Kidney (tissue), 14 donors: ENCODE data around the gene C19orf47. TPM values are rescaled to one million over a fixed set of nuclear protein-coding genes. Genes with fewer than 3 reads are reported as not detected.

ENCODE experiments used
- DNase-seq, 5 donors: peaks; one replicate each; pipeline ENCODE4 v3.0.0-alpha.2; 2013 to 2020
- FAIRE-seq: peaks from 2 replicates; lab custom pipeline; 2012; peaks lifted over from hg19 to GRCh38; lab: Jason Lieb, UNC
- H3K27ac ChIP-seq, 2 donors: one replicate each; pipeline ENCODE4 v1.7.0; 2013; ENCODE audit warnings: low read depth in 2 of 2, low read length in 2 of 2, inconsistent platforms in 1 of 2
- H3K27me3 ChIP-seq: one replicate; pipeline ENCODE4 v1.7.1; 2013; ENCODE audit warnings: low read length, inconsistent platforms; ENCODE audit not compliant: control insufficient read depth, insufficient read depth
- H3K36me3 ChIP-seq, 3 donors: one replicate each; pipeline versions ENCODE4 v1.7.0 to v1.7.1; 2013; ENCODE audit warnings: low read length in 3 of 3, control low read depth in 1 of 3, inconsistent platforms in 1 of 3; ENCODE audit not compliant: insufficient read depth in 3 of 3, control insufficient read depth in 2 of 3
- H3K4me1 ChIP-seq, 3 donors: one replicate each; pipeline versions ENCODE4 v1.7.0 to v1.7.1; 2013; ENCODE audit warnings: low read length in 3 of 3, inconsistent platforms in 1 of 3, low read depth in 1 of 3; ENCODE audit not compliant: control insufficient read depth in 2 of 3, insufficient read depth in 2 of 3
- H3K4me3 ChIP-seq, 3 donors: one replicate each; pipeline versions ENCODE4 v1.7.0 to v1.8.1; 2013; ENCODE audit warnings: low read length in 3 of 3, control low read depth in 1 of 3, inconsistent platforms in 1 of 3
- H3K9ac ChIP-seq, 3 donors: one replicate each; pipeline versions ENCODE4 v1.7.0 to v1.7.1; 2013; ENCODE audit warnings: low read length in 3 of 3, control low read depth in 1 of 3, inconsistent platforms in 1 of 3
- H3K9me3 ChIP-seq, 3 donors: one replicate each; pipeline versions ENCODE4 v1.7.0 to v1.7.1; 2013; ENCODE audit warnings: low read length in 3 of 3, control low read depth in 1 of 3, inconsistent platforms in 1 of 3; ENCODE audit not compliant: control insufficient read depth in 2 of 3, insufficient read depth in 1 of 3
- intact Hi-C: fragments of 100-400 bp; cut with DNase I; formaldehyde crosslinking; loops from one replicate; pipeline ENCODE4 v1.11.1; 2022
- polyA plus RNA-seq: library from polyadenylated mRNA; stranded (reverse); fragments of 350-450 nt; fragmentation: Illumina TruSeq; extraction: RNeasy Lipid Tissue Mini Kit (QIAGEN cat#74804); gene quantifications from one replicate; pipeline ENCODE4 v1.2.3, GENCODE V29; 2014; ENCODE audit warnings: low read depth, low replicate concordance; ENCODE audit not compliant: insufficient read depth
- total RNA-seq: library from RNA; stranded (reverse); fragmentation: NEBNext Ultra II Directional; extraction: Animal tissue kit (Norgen Biotek cat#: 25700); gene quantifications from one replicate; pipeline ENCODE4 v1.2.1, GENCODE V29; 2021
- TF ChIP-seq, protein P1 (sequence below): IDR thresholded peaks from 3 replicates; pipeline ENCODE4 v1.5.1; 2012; ENCODE audit warnings: mild to moderate bottlenecking, moderate library complexity, borderline replicate concordance; ENCODE audit not compliant: insufficient read depth; ENCODE audit errors: extremely low read depth
- donor health status: control.
- donor health status: control.
- donor health status: control.
- donor health status: control.
- donor health status: control.
- donor health status: DM: yes; HTN: yes; CAD: no.
- donor health status: Normal renal cell carcinoma (clear cell type).

Gene C19orf47
- total and polyA plus RNA-seq, 2 donors from 2014 or later, result 12.9 to 13.0 TPM

DNA sequence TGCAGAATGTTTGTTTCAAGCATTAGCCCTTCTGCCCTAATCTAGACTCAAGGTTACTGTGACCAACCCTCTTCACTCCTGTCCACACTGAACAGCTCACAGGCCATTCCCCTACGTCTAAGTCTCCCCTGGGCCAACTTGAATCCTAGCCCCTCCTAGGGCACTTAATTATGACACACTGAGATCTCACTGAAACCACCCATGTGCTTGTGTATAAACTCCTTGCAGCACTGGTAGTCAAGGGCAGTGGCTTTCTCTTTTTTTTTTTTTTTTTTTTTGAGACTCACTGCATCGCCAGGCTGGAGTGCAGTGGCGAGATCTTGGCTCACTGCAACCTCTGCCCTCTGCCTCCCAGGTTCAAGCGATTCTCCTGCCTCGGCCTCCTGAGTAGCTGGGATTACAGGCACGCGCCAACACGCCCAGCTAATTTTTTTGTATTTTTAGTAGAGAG is 61.2 kb downstream of the C19orf47 start:
- intact Hi-C loops, result no loop called here
- FAIRE-seq, result no peak
- no peak overlapping the region for H3K27ac ChIP-seq

DNA sequence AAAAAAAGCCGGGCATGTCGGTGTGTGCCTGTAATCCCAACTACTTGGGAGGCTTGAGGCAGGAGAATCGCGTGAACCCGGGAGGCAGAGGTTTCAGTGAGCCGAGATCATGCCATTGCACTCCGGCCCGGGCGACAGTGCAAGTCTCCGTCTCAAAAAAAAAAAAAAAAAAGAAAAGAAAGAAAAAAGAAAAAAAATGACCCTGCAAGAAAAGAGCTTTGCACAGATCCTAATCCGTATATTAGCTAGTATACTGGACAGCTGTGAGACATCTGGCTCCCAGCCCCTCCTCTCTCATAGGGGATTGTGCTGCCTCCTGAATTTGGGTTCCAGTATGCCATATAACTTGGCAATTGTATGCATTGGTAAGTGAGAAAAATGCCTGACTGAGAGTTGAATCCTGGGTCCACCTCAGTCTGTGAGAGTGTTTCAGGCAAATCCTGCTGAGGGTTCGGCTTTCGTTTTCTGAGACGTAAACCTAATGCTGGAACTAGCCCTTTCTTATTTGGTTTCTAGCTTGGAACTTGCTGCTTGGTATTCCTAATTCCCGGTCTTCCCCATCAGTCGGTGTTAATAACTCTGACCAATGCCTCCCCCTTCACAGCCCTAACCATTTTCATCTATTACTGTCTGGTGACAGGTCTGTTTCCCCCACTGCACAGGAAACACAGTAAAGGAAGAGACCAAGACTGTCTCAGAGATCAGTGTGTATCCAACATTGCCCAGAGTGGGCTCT is 61.8 kb downstream of the C19orf47 start:
- intact Hi-C loops, result no loop called here
- peak overlapping the region in 1 of 2 donors; percentile 98 for H3K27ac ChIP-seq
- TF ChIP-seq, protein P1, sequence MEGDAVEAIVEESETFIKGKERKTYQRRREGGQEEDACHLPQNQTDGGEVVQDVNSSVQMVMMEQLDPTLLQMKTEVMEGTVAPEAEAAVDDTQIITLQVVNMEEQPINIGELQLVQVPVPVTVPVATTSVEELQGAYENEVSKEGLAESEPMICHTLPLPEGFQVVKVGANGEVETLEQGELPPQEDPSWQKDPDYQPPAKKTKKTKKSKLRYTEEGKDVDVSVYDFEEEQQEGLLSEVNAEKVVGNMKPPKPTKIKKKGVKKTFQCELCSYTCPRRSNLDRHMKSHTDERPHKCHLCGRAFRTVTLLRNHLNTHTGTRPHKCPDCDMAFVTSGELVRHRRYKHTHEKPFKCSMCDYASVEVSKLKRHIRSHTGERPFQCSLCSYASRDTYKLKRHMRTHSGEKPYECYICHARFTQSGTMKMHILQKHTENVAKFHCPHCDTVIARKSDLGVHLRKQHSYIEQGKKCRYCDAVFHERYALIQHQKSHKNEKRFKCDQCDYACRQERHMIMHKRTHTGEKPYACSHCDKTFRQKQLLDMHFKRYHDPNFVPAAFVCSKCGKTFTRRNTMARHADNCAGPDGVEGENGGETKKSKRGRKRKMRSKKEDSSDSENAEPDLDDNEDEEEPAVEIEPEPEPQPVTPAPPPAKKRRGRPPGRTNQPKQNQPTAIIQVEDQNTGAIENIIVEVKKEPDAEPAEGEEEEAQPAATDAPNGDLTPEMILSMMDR, result no peak
- H3K27me3 ChIP-seq, result no peaks in the 10 kb centered on the region
- FAIRE-seq, result no peak
- DNase-seq, result peak in 2 of 5 donors; percentile 25 to 68
- H3K9me3 ChIP-seq, result no peaks in the 10 kb centered on the region
- H3K4me1 ChIP-seq, result peaks cover 7 to 25% (median 22%) of the 10 kb centered on the region in 3 donors
- H3K4me3 ChIP-seq, result peak overlapping the region in 2 of 3 donors; percentile 14 to 94
- no peaks in the 10 kb centered on the region for H3K36me3 ChIP-seq
- peak overlapping the region in 1 of 3 donors; percentile 78 for H3K9ac ChIP-seq

More for the DNA sequence above, 61.2 kb downstream of the C19orf47 start:
- peaks cover 7 to 20% (median 19%) of the 10 kb centered on the region in 3 donors for H3K4me1 ChIP-seq
- H3K36me3 ChIP-seq, result no peaks in the 10 kb centered on the region
- no peaks in the 10 kb centered on the region for H3K9me3 ChIP-seq
- H3K4me3 ChIP-seq, result no peak overlapping the region
- TF ChIP-seq, protein P1, result no peak
- DNase-seq, result no peak
- no peaks in the 10 kb centered on the region for H3K27me3 ChIP-seq
- H3K9ac ChIP-seq, result no peak overlapping the region

DNA sequence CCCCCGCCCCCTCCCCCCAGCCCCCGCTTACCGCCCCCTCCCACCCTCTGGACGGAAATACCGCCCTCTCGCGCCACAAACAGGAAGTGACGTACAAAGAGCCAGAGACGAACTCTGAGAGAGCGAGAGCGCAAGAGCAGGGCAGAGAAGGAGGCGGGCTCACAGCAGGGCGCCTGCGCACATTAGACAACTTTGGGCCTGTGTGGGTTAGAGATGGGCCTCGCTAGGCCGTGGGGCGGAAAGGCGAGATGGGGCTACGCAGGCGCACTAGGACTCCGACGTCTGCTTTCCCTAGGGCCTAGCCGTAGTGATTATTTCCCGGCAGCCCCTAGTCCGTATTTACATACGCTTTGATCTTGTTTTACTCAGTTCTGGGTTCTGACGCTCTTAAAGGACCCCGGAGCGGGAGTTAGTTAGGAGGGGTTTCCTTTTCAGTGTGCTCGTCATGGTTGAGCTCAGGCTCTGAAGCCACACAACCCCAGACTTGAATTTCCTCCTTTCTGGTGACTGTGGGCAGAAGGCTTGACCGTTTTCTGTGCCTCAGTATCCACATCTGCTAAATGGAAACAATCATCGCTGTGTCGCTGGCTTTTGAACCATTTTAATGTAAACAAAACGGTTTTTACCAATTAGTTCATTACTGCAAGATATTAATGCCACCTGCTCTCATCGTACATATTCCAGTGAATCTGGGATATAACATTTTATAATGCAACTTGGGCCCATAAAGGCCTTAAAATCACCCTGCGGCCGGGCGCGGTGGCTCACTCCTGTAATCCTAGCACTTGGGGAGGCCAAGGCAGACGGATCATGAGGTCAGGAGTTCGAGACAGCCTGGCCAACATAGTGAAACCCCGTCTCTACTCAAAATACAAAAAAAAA is 62.6 kb downstream of the C19orf47 start:
- Histone ChIP-seq H3K4me3 (peak overlapping the region; percentile 70 to 94 (median 72)), H3K27me3 (no peaks in the 10 kb centered on the region), H3K9ac (peak overlapping the region; percentile 72 to 83 (median 78)), H3K4me1 (peaks cover 7 to 33% (median 29%) of the 10 kb centered on the region in 3 donors), H3K36me3 (no peaks in the 10 kb centered on the region), H3K9me3 (no peaks in the 10 kb centered on the region), H3K27ac (peak overlapping the region; percentile 97 to 98)
- peak; percentile 55 for FAIRE-seq
- TF ChIP-seq, protein P1, result no peak
- peak; percentile 99 to 100 (median 100) for DNase-seq
- intact Hi-C loops, result no loop called here
